Stimulated activated CD4-positive, alpha-beta T cell treated with anti-CD3 and anti-CD28 coated beads, TNF-alpha, amount 100 ng/mL, for 1 hour (primary cell): Measurements from ENCODE around the gene SLC22A7.

ENCODE experiments used
- DNase-seq, 3 donors: peaks; one replicate each; pipeline ENCODE4 v3.0.0-alpha.2; 2020; ENCODE audit warnings: low read depth in 3 of 3, low spot score in 1 of 3

Gene SLC22A7

GRCh38 chr6:43265564-43265963 lies 32.5 kb upstream of the SLC22A7 start:
- no peak for DNase-seq

- no peak for DNase-seq
These were observed 30.3 kb upstream of the SLC22A7 start for GRCh38 chr6:43267619-43268354.

- DNase-seq, result no peak
These were observed 29.7 kb upstream of the SLC22A7 start for GRCh38 chr6:43268355-43268700.

- DNase-seq, result no peak
These were observed 29.2 kb upstream of the SLC22A7 start for GRCh38 chr6:43268782-43269272.

GRCh38 chr6:43269273-43270007 lies 28.6 kb upstream of the SLC22A7 start:
- peak in 1 of 3 donors; percentile 30 for DNase-seq

- no peak for DNase-seq
These were observed 26.8 kb upstream of the SLC22A7 start for GRCh38 chr6:43271103-43271815.

- DNase-seq, result no peak
These were observed 26.1 kb upstream of the SLC22A7 start for GRCh38 chr6:43271944-43272343.

- DNase-seq, result no peak
These were observed 24.4 kb upstream of the SLC22A7 start for GRCh38 chr6:43273707-43274106.

- no peak for DNase-seq
These were observed 23.7 kb upstream of the SLC22A7 start for GRCh38 chr6:43274127-43274915.

GRCh38 chr6:43274916-43275597 lies 23.0 kb upstream of the SLC22A7 start:
- no peak for DNase-seq

GRCh38 chr6:43275801-43276576 lies 22.1 kb upstream of the SLC22A7 start:
- no peak for DNase-seq

GRCh38 chr6:43276577-43277305 lies 21.3 kb upstream of the SLC22A7 start:
- no peak for DNase-seq

GRCh38 chr6:43277306-43277642 lies 20.8 kb upstream of the SLC22A7 start:
- no peak for DNase-seq

- DNase-seq, result no peak
These were observed 20.2 kb upstream of the SLC22A7 start for GRCh38 chr6:43277643-43278523.

GRCh38 chr6:43278524-43279078 lies 19.5 kb upstream of the SLC22A7 start:
- no peak for DNase-seq

GRCh38 chr6:43280234-43280633 lies 17.8 kb upstream of the SLC22A7 start:
- DNase-seq, result no peak

GRCh38 chr6:43282060-43282459 lies 16.0 kb upstream of the SLC22A7 start:
- no peak for DNase-seq
